Keratinocyte (primary cell): ENCODE results near the gene TPM1.

ENCODE experiments used
- CTCF ChIP-seq, 3 experiments: IDR thresholded peaks in 1 of 3; conservative IDR thresholded peaks in 1 of 3; optimal IDR thresholded peaks in 1 of 3; 2 replicates in 2 of 3; 3 replicates in 1 of 3; pipeline versions ENCODE3 to v1.5.1; 2011; ENCODE audit warnings: low read length in 3 of 3, mild to moderate bottlenecking in 3 of 3, moderate library complexity in 2 of 3, control low read depth in 1 of 3, inconsistent platforms in 1 of 3; ENCODE audit not compliant: insufficient read depth in 2 of 3; ENCODE audit errors: extremely low read depth in 1 of 3
- EZH2 ChIP-seq: IDR thresholded peaks from one replicate; pipeline ENCODE4 v1.6.1; 2012; ENCODE audit warnings: inconsistent platforms, mild to moderate bottlenecking, low read length, moderate library complexity

DNA sequence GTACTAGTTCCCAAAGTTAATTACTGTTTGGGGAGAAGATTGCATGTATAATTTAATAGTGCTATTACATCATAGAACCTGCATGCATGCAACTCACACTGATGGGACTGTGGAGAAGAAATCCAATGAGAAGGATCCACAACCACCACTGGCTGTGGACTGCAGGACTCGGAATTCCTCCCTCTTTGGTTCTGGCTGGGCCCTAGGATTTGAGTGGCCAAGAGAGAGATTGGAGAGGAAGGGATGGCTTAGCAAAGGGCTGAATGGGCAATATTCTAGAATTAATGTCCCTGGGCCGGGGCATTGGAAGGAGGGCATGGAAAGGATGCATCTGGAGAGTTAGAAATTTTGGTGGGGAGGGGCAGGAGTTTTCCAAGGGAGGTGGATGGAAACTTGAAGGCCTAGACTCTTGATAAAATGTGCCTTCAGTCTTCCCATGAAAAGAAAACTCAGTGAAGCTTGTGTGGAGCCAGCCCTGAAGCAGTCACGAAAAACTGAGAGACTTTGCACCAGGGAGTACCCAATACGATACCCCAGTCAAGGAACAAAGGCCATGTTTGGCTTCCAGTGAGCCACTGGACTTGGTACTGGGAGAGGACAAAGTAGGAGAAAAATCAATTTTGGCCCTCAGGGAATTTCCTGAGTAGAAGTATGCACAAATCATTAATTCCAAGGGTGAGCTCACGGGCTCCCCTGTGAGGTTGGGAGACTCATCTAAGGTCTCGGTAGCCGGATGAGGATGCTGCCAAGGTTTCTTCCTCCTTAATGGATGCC, 31.4 kb upstream of the TPM1 start:
- no peak for TF ChIP-seq CTCF (optimal IDR thresholded peaks at IDR 0.05 in 1 of 3, IDR thresholded peaks at IDR 0.05 in 1 of 3, conservative IDR thresholded peaks at IDR 0.05 in 1 of 3; ENCODE audit: extremely low read depth in 1 of 3, insufficient read depth in 2 of 3, low read length in 3 of 3)
- no peak for TF ChIP-seq EZH2
